ENCODE results near the gene SLC6A17. TPM values are rescaled to one million over a fixed set of nuclear protein-coding genes. Genes with fewer than 3 reads are reported as not detected.

SLC6A17 gene
- total RNA-seq, 4 donors from 2014 or later = under 0.01 to 1.7 (median 0.91) TPM

DNA sequence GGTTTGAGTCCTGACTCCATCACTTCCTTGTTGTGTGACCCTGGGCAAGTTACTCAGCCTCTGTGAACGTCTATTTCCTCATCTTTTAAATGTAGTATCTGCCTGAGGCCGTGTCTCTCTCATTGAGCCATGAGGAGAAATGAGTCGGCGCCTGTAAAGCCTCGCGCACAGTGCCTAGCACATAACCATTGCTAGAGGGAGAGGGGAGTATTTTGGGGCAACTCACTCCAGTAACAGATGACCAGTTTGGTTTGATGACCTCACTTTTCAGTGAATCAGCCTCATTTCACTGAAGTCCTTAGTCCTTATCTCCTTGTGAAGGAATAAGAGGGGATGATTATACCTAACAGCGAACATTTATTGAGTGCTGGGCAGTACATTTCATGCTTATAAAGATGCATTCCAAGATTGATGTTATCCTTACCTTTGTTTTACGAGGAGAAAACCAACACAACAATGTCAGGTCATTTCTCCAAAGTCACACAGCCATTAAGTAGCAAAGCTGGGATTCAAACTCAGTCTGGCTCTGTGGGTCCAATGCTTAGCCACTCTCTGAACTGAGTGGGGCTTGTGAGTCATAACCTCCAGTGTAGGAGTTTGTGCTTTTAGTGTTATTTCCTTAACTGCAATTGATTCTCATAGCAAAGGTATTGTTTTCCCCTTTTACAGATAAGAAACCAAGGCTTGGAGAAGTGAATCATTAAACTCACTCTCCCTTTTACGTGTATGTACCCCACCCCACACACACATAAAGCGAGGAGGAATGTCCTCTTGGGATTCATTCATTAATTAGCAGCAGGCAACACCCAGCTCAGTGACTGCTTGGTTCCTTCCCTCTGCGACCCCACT lies 85.8 kb downstream of the SLC6A17 start:
- no peak overlapping the region for H3K4me3 ChIP-seq
- H3K9me3 ChIP-seq = peaks cover 0 to 15% (median 0%) of the 10 kb centered on the region in 3 donors
- no peak overlapping the region for H3K27ac ChIP-seq
- peaks cover 0 to 45% of the 10 kb centered on the region in 2 donors for H3K36me3 ChIP-seq
- 71 to 73% methylated on average over 3 to 11 of the region's 11 CpGs for WGBS, 2 donors (ENCODE audit: low coverage in 1 of 2)
- H3K27me3 ChIP-seq = no peaks in the 10 kb centered on the region
- no peaks in the 10 kb centered on the region for H3K4me1 ChIP-seq
- ATAC-seq = no peak
- TF ChIP-seq EP300 (IDR thresholded peaks at IDR 0.05) (no peak), POLR2A (IDR thresholded peaks at IDR 0.05) (no peak), POLR2AphosphoS5 (IDR thresholded peaks at IDR 0.05) (no peak)
- TF ChIP-seq, protein P1, sequence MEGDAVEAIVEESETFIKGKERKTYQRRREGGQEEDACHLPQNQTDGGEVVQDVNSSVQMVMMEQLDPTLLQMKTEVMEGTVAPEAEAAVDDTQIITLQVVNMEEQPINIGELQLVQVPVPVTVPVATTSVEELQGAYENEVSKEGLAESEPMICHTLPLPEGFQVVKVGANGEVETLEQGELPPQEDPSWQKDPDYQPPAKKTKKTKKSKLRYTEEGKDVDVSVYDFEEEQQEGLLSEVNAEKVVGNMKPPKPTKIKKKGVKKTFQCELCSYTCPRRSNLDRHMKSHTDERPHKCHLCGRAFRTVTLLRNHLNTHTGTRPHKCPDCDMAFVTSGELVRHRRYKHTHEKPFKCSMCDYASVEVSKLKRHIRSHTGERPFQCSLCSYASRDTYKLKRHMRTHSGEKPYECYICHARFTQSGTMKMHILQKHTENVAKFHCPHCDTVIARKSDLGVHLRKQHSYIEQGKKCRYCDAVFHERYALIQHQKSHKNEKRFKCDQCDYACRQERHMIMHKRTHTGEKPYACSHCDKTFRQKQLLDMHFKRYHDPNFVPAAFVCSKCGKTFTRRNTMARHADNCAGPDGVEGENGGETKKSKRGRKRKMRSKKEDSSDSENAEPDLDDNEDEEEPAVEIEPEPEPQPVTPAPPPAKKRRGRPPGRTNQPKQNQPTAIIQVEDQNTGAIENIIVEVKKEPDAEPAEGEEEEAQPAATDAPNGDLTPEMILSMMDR (IDR thresholded peaks at IDR 0.05) = no peak

- no peaks in the 10 kb centered on the region for H3K27me3 ChIP-seq
- H3K9me3 ChIP-seq = peaks cover 0 to 8% (median 0%) of the 10 kb centered on the region in 3 donors
- TF ChIP-seq, protein P1 (IDR thresholded peaks at IDR 0.05) = no peak
- TF ChIP-seq POLR2AphosphoS5 (IDR thresholded peaks at IDR 0.05) = no peak
- H3K4me3 ChIP-seq = no peak overlapping the region
- no peak for ATAC-seq
- 68 to 69% methylated on average over 2 to 7 of the region's 13 CpGs for WGBS, 2 donors (ENCODE audit: low coverage in 1 of 2)
- H3K27ac ChIP-seq = no peak overlapping the region
- H3K4me1 ChIP-seq = no peaks in the 10 kb centered on the region
- H3K36me3 ChIP-seq = peaks cover 0 to 30% of the 10 kb centered on the region in 2 donors
Observed at GRCh38 chr1:110237386-110238152, 87.3 kb downstream of the SLC6A17 start.

DNA sequence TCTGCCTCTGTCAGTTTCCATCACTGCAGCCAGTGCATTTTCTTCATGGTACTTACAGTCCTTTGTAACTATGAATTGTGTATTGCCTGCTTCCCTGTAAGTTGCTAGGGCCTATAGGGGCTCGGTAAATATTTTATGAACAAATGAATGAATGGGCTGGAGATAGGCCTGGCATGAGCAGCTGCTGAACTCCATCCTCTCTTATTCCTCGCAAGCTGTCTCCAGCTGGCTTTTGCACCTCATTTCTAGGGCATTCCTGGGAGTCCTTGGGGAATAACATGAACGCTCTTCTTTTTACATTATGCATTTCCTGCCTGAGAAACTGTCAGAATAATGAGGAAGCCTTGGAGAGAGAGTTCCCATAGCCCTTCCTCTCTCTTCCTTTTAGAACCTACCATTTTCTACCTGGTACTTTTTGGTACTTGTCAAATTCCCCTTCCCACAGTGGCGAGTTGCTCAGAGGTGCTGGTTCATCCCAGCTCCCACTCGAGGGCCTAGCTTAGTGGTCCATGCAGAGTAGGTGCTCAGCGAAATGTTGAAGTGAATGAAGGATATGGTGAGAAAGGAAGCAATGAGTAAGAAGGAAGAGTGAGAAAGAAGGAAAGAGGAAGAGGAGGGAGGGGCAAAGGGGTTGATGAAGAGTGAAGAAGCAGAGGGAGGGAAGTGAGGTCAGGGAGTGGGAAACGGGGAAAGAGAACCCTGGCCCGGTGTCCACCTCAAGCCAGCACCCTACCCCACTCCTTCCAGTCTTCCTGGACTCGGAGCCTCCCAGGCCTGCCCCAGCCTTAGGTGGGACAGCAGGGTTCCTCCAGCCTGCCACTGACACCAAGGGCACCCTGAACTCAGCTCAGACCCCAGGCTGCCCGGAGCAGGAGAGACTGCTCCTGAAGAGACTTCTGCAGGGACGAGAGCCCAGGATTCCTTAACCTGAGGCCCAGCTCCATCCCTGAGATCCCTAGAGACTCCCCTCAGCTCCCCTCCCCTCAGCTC lies 89.4 kb downstream of the SLC6A17 start:
- peaks cover 0 to 12% (median 0%) of the 10 kb centered on the region in 3 donors for H3K4me1 ChIP-seq
- no peaks in the 10 kb centered on the region for H3K9me3 ChIP-seq
- H3K4me3 ChIP-seq = no peak overlapping the region
- no peak overlapping the region for H3K27ac ChIP-seq
- no peaks in the 10 kb centered on the region for H3K27me3 ChIP-seq
- no peak for ATAC-seq
- TF ChIP-seq, protein P1 (IDR thresholded peaks at IDR 0.05) = no peak
- no peak for TF ChIP-seq POLR2AphosphoS5 (IDR thresholded peaks at IDR 0.05)
- no peak for TF ChIP-seq EP300 (IDR thresholded peaks at IDR 0.05)
- no peak for TF ChIP-seq POLR2A (IDR thresholded peaks at IDR 0.05)
- WGBS, 2 donors (ENCODE audit: low coverage in 1 of 2) = 64 to 66% methylated on average over 5 to 8 of the region's 11 CpGs
- H3K36me3 ChIP-seq = peaks cover 0 to 8% of the 10 kb centered on the region in 2 donors

DNA sequence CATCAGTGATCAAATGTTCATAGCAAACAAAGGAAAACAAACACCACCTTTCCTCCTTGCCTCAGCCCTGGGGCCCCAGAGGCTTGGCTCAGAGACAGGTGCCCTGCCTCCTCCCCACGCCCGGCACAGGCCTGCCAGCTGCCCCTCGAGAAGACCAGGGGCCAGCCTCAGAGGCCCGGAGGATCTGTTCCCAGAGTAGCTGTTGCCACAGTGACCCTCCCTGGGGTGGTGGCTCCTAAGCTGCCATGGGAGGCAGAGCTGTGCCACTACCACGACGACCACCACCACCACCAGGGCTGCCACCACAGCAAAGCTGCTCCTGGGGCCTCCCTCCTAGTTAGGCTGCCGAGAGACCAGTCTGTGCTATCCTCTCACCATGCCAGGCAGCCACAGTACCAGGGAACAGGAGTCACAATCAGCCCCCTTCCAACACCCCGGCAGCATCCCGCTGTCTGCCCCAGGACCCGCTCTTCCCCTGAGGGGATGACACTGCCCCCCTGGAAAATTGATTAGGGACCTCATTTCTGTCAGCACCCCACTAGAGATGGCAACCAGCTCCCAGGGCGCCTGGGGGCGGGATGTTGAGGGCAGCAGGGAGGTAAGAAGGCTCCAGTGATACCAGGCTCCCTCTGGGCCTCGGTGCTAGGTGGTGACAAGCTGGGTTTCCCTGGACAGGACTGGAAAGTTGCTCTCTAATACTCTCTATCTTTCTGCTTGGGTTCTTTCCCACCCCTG lies 90.3 kb downstream of the SLC6A17 start:
- Histone ChIP-seq H3K27me3 (no peaks in the 10 kb centered on the region), H3K4me1 (peaks cover 0 to 12% (median 0%) of the 10 kb centered on the region in 3 donors), H3K4me3 (no peak overlapping the region), H3K9me3 (no peaks in the 10 kb centered on the region), H3K27ac (no peak overlapping the region), H3K36me3 (no peaks in the 10 kb centered on the region)
- no peak for TF ChIP-seq EP300 (IDR thresholded peaks at IDR 0.05)
- no peak for TF ChIP-seq POLR2A (IDR thresholded peaks at IDR 0.05)
- TF ChIP-seq, protein P1 (IDR thresholded peaks at IDR 0.05) = no peak
- 80 to 92% methylated on average over 1 to 2 of the region's 13 CpGs for WGBS, 2 donors (ENCODE audit: low coverage in 1 of 2)
- no peak for ATAC-seq

Data from gastroesophageal sphincter (tissue), 4 donors.